Measurements from ENCODE around the gene TRIM24.

GRCh38 chr7:138481447-138482380 lies 21.7 kb downstream of the TRIM24 start:
- no peak for TF ChIP-seq EZH2phosphoT487 (IDR thresholded peaks at IDR 0.05; ENCODE audit: insufficient read depth, low read depth)
- TF ChIP-seq EZH2 (IDR thresholded peaks at IDR 0.05; ENCODE audit: insufficient read depth, poor library complexity, severe bottlenecking), result no peak

Data from GM23248 (cell line).